HG03565 (cell line): Measurements from ENCODE around the gene CNPY2.
"Not testable (repeated sequence)": the region's sequence is repeated elsewhere in the genome, so short reads cannot be mapped to it uniquely, and the experiment has no call there.

Experiments used
- ATAC-seq: cut with Tn5 transposase; IDR thresholded peaks from one replicate; pipeline ENCODE4 v1.9.1; 2021; ENCODE audit warnings: mild to moderate bottlenecking, moderate library complexity; ENCODE audit not compliant: unreplicated experiment

Gene CNPY2

GRCh38 chr12:56299308-56299852, 16.4 kb downstream of the CNPY2 start:
- ATAC-seq = no peak

DNA sequence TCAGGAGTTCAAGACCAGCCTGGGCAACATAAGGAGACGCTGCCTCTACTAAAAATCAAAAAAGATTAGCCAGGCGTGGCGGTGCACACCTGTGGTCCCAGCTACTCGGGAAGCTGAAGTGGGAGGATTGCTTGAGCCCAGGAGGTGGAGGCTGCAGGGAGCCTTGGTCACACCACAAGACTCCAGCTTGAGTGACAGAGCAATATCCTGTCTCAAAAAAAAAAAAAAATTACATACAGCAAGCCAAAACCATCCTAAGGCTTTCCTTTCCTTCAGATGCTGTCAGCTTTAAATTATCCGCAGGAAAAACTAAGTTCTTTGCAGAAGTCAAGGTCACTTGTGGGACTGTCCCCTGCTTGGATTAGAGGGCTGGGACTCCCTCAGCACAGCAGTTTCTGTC, 17.0 kb downstream of the CNPY2 start:
- ATAC-seq = no peak

GRCh38 chr12:56297400-56297799, 18.4 kb downstream of the CNPY2 start:
- no peak for ATAC-seq

- ATAC-seq = no peak
These were observed 19.5 kb downstream of the CNPY2 start for GRCh38 chr12:56296295-56296694.

DNA sequence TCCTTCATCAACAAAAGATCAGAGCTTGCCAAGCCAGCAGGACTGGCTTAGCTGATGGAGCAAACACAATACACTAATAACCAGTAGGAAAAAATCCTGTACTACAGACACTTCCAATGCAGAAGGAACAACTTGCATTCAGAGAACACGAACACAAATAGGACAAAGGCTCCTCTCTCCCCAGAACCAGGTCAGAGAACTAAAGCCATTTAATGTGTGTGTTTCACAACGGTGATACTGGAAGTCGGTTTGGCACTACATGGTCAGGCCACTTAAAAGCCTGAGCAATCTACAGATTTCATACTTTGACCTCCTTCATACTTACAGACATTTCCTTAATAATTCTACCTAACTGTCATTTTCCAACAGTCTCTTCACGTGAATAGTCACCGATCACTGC, 22.0 kb downstream of the CNPY2 start:
- ATAC-seq = no peak

DNA sequence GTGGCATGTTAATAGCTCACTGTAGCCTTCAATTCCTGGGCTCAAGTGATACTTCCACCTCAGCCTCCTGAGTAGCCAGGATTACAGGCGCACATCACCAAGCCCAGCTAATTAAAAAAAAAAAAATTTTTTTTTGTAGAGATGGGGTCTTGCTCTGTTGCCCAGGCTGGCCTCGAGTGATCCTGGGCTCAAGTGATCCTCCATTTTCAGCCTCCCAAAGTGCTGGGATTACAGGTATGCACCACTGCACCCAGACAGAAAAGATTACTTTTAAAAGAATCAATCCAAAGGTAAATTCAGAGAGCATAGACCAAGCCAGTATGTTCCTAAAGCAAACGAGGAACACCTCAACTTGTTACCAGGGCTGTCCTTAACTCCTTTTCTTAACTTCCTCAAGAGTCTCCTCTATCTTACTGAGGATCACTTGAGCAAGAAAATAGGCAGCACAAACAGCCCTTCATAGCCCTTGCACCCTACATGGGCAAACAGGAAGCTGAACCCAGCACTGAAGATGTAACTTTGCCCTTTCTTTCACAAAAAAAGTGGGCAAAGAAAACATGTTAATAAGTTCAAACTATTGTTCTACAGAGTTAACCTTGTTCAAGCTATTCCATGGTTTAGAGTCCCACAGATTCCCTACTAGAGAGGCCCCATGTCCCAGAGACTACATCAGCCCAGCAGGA, 26.9 kb downstream of the CNPY2 start:
- ATAC-seq = no peak

- ATAC-seq = no peak
These were observed 29.6 kb downstream of the CNPY2 start for GRCh38 chr12:56286044-56286830.

DNA sequence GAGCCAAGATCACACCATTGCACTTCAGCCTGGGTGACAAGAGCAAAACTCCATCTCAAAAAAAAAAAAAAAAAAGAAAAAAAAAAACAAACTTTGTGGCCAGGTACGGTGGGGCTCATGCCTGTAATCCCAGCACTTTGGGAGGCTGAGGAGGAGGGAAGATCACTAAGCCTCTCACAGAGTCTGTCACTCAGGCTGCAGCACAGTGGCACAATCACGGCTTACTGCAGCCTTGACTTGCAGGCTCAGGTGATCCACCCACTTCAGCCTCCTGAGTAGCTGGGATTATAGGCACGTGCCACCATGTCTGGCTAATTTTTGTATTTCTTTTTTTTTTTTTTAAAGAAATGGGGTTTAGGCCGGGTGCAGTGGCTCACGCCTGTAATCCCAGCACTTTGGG, 31.5 kb downstream of the CNPY2 start:
- ATAC-seq = not testable (repeated sequence)

DNA sequence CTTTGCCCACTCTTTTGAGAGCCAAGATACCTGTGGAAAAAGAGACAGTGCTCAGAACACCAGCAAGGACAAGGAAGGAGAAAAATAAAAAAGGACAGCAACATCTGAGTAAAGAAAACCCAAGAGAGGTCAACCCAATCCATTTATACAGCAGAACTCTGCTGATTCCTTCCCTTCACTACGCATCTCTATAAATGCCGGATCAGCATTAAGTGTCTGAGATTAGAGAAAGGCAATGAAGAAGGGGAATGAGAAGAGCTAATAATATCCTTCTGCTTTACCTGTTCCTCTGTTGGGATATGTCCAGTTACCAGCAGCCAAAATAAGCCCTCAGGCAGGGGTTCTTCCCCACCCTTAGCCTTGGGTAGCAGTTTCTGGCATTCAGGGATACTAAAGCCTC, 33.2 kb downstream of the CNPY2 start:
- no peak for ATAC-seq

- no peak for ATAC-seq
These were observed 33.8 kb downstream of the CNPY2 start for GRCh38 chr12:56282030-56282429.

DNA sequence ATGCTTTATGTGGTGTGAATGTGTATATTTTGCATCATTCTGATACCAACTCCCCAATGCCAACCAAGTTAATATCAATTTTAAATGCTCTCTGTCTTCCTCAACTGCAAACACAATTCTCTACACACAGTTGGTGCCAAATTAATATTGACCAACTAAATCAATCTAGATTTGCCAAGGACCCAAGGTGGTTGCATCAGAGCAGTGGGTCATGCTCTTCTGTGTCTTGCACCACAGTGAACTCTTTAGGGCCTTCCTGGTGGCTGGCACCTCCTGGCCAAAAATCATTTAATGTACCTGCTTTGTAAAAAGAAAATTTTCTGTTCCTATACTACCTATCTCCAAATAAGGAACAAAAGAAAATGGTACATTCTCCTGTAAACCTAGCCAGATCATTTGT, 34.9 kb downstream of the CNPY2 start:
- ATAC-seq = no peak

DNA sequence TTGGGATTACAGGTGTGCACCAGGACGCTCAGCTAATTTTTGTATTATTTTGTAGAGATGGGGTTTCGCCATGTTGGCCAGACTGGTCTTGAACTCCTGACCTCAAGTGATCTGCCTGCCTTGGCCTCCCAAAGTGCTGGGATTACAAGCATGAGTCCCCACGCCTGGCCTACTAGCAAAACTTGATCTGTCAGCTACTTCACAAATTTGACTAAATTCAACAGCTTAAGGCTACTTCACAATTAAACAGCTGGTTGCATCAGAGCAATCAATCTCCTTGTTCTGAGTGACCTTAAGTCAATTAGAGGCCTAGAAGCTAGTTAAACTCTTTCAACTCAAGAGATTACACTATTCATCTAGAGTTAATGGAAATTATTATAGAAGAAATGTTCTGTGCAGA, 36.9 kb downstream of the CNPY2 start:
- no peak for ATAC-seq

DNA sequence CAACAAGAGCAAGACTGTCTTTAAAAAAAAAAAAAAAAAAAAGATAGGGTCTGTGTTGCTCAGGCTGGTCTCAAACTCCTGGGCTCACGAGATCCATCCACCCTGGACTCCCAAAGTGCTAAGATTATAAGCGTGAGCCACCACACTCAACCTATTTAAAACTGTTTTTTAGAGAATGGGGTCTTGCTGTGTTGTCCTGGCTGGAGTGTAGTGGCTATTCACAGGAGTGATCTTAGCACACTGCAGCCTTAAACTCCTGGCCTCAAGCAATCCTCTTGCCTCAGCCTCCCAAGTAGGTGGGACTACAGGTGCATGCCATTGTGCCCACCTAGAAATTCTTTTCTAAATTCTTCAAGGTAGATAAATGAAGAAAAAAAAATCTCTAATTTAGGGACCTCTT, 41.5 kb downstream of the CNPY2 start:
- ATAC-seq = no peak

- ATAC-seq = not testable (repeated sequence)
These were observed 43.3 kb downstream of the CNPY2 start for GRCh38 chr12:56272468-56272867.

DNA sequence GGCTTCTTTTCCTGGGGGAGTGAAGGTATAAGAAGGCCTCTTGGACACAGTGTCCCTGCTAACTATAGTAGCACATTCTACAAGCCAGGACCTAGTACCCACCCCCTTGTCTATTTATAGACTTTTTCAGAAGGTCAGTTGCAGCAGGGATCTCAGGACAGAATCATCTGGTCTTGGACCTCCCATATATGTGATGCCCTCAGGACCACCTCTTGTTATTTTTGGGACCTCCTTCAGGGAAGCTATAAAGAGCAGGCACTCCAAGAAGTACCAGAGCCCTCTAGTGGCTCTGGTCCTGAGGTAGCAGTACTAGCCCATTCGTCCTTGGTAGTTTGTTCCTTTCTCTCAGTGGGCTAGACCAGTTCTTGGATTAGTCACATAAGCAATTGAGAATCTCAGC, 44.8 kb downstream of the CNPY2 start:
- ATAC-seq = no peak

DNA sequence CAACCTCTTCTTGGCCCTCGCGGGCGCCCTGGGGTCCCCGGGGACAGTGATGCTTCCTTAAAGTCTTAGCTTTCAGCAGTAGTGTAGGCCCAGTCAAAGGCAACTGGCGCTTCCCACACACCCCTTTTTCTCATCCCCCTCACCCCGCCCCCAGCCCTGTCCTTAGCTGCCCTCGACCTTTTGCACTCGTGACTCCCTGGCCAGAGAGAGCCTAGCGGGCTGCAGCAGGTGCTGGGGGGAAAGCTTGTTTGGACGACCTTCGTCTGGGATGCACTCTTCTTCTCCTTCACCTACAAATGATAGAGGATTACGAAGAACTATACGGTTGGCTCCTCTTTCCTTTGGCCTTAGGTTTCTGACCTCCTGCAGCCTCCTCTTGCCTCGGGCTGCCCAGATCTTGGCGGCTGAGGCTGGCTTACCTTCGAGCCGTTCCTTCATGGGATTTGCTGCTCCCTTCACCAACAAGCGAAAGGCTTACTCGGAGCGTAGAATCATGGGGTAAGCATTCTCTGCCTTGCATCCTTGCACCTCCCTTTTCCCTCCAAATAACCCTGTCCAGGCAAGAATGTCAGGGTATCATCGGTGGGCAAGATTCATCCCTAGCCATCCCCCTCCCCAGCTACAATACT, 48.2 kb downstream of the CNPY2 start:
- ATAC-seq = no peak

GRCh38 chr12:56266693-56267442, 48.9 kb downstream of the CNPY2 start, which contains the start of gene COQ10A:
Gene COQ10A (plus strand): TSS chr12:56266942. CDS start chr12:56267119, 177 bp downstream.
- peak; percentile 78 for ATAC-seq

DNA sequence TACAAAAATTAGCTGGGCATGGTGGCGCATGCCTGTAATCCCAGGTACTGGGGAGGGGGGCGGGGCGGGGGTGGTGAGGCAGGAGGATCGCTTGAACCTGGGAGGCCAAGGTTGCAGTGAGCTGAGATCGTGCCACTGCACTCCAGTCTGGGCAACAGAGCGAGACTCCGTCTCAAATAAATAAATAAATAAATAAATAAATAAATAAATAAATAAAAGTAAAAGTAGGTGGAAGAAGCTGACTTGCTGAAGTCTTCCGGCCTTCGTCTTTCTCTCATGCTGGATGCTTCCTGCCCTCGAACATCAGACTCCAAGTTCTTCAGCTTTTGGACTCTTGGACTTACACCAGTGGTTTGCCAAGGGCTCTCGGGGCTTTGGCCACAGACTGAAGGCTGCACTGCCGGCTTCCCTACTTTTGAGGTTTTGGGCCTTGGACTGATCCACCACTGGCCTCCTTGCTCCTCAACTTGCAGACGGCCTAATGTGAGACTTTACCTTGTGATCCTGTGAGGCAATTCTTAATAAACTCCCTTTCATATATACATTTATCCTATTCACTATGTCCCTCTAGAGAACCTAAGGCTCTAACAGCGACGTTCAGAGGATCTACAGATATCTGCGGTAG, 49.6 kb downstream of the CNPY2 start:
- not testable (repeated sequence) for ATAC-seq

GRCh38 chr12:56262955-56263354, 52.8 kb downstream of the CNPY2 start:
- not testable (repeated sequence) for ATAC-seq

DNA sequence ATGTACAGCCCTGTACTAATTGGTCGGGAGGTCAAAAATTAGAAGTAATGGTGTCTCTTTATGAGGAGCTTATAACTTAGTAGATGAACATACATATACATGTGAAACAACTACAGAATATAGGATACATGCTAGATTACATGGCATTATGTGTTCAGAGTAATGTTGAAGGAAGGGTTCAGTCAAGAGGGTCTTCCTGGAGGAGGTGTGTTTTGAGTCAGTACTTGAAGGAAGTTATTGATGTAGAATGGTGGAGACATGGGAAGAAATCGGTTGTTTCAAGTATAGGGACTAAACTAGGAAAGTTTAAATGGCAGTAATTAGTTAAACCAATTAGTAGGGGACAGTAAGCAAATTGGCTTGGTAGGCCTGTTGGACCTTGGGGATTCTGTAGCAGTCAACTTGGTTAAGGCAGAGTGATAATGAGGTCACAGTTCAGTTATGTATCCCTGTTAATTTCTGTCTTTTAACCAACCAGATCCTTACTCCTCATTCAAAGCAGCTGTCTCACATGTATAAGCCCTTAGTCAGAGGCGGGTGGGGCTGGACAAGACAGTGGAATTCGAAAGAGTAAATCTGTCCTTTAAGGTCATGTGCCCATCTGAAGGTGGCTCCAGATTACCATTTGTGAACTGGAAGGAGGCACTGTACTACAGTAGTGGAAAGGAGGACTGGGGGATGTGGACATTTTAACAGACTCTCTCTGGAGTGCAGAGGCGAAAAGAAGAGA, 54.1 kb downstream of the CNPY2 start:
- ATAC-seq = no peak
